GM23338 (cell line): ENCODE data around the gene EXOC6. TPM values are rescaled to one million over a fixed set of nuclear protein-coding genes. Genes with fewer than 3 reads are reported as not detected.

Source experiments
- ATAC-seq: fragments of 200-7000 bp; cut with Tn5 transposase; 3 replicates; pipeline ENCODE4 v1.9.1; 2020
- DNase-seq: peaks from one replicate; pipeline ENCODE4 v3.0.0-alpha.2; 2015; ENCODE audit warnings: low spot score
- H2AFZ ChIP-seq: fragments of 200-600 bp; sonication (generic); 2 replicates; pipeline ENCODE4 v1.8.0; 2016; ENCODE audit warnings: antibody characterized with exemption, mild to moderate bottlenecking, moderate library complexity
- H3F3A ChIP-seq: fragments of 200-600 bp; sonication (generic); replicated peaks from 2 replicates; pipeline ENCODE4 v1.8.0; 2017; ENCODE audit warnings: antibody characterized with exemption, mixed run types, low read depth
- H3K27ac ChIP-seq: fragments of 200-600 bp; sonication (generic); 2 replicates; pipeline ENCODE4 v1.6.1; 2016; ENCODE audit warnings: low read depth
- H3K27me3 ChIP-seq: fragments of 200-600 bp; sonication (generic); 2 replicates; pipeline ENCODE4 v1.8.0; 2016; ENCODE audit warnings: mild to moderate bottlenecking, mixed run types, moderate library complexity; ENCODE audit not compliant: insufficient read depth
- H3K36me3 ChIP-seq: fragments of 200-600 bp; sonication (generic); 2 replicates; pipeline ENCODE4 v1.8.0; 2016; ENCODE audit warnings: mild to moderate bottlenecking; ENCODE audit not compliant: insufficient read depth
- H3K4me1 ChIP-seq: fragments of 200-600 bp; sonication (generic); 2 replicates; pipeline ENCODE4 v1.8.0; 2016; ENCODE audit warnings: mild to moderate bottlenecking, moderate library complexity; ENCODE audit not compliant: insufficient read depth
- H3K4me2 ChIP-seq: fragments of 200-600 bp; sonication (generic); 2 replicates; pipeline ENCODE4 v1.7.1; 2017; ENCODE audit warnings: mixed run types
- H3K4me3 ChIP-seq: fragments of 200-600 bp; sonication (generic); 2 replicates; pipeline ENCODE4 v1.6.1; 2016; ENCODE audit warnings: mixed run types
- H3K79me2 ChIP-seq: fragments of 200-600 bp; sonication (generic); replicated peaks from 2 replicates; pipeline ENCODE4 v1.8.0; 2017; ENCODE audit warnings: mild to moderate bottlenecking; ENCODE audit not compliant: insufficient read depth
- H3K9me2 ChIP-seq: fragments of 200-600 bp; sonication (generic); 2 replicates; pipeline ENCODE4 v1.8.0; 2017; ENCODE audit not compliant: insufficient read depth
- H4K20me1 ChIP-seq: fragments of 200-600 bp; sonication (generic); replicated peaks from 2 replicates; pipeline ENCODE4 v1.8.0; 2017; ENCODE audit warnings: mild to moderate bottlenecking; ENCODE audit not compliant: insufficient read depth
- H3K27ac Mint-ChIP-seq: 2 replicates; pipeline ENCODE4 v1.8.0; 2020; ENCODE audit warnings: inconsistent platforms, mild to moderate bottlenecking, moderate library complexity, mixed read lengths
- H3K27me3 Mint-ChIP-seq: 3 replicates; pipeline ENCODE4 v1.8.0; 2022; ENCODE audit warnings: low read depth, mild to moderate bottlenecking, moderate library complexity, mixed read lengths, inconsistent platforms; ENCODE audit not compliant: insufficient read depth, poor library complexity
- H3K36me3 Mint-ChIP-seq: 3 replicates; pipeline ENCODE4 v1.8.0; 2021; ENCODE audit warnings: low read depth, mild to moderate bottlenecking, inconsistent platforms, moderate library complexity, mixed read lengths
- H3K4me1 Mint-ChIP-seq: 3 replicates; pipeline ENCODE4 v1.8.0; 2020; ENCODE audit warnings: mild to moderate bottlenecking, inconsistent platforms, mixed read lengths
- H3K4me3 Mint-ChIP-seq: 3 replicates; pipeline ENCODE4 v1.8.0; 2021; ENCODE audit warnings: moderate library complexity, mild to moderate bottlenecking, inconsistent platforms, mixed read lengths
- H3K9me3 Mint-ChIP-seq: 3 replicates; pipeline ENCODE4 v1.8.0; 2020; ENCODE audit warnings: moderate library complexity, mild to moderate bottlenecking, inconsistent platforms, mixed read lengths
- CREB1 ChIP-seq: fragments of 250-450 bp; sonication (Bioruptor Pico); IDR thresholded peaks from 2 replicates; pipeline ENCODE4 v1.5.0; 2020; ENCODE audit warnings: low read depth, mild to moderate bottlenecking, moderate library complexity
- EZH2 ChIP-seq: fragments of 200-600 bp; sonication (generic); IDR thresholded peaks from one replicate; pipeline ENCODE4 v1.8.0; 2017; ENCODE audit warnings: antibody characterized with exemption, mild to moderate bottlenecking, low read depth; ENCODE audit not compliant: unreplicated experiment
- EZH2phosphoT487 ChIP-seq: fragments of 200-600 bp; sonication (generic); IDR thresholded peaks from one replicate; pipeline ENCODE4 v1.8.1; 2018; ENCODE audit warnings: antibody characterized with exemption; ENCODE audit not compliant: unreplicated experiment
- JUNB ChIP-seq: IDR thresholded peaks from one replicate; pipeline ENCODE4 v1.6.1; 2016; ENCODE audit warnings: antibody characterized with exemption; ENCODE audit not compliant: unreplicated experiment
- NANOG ChIP-seq: IDR thresholded peaks from 2 replicates; pipeline ENCODE4 v1.6.1; 2016; ENCODE audit warnings: antibody characterized with exemption, borderline replicate concordance
- POLR2AphosphoS5 ChIP-seq: IDR thresholded peaks from 2 replicates; pipeline ENCODE4 v1.6.1; 2016; ENCODE audit warnings: antibody characterized with exemption, low read depth
- STAT1 ChIP-seq: IDR thresholded peaks from one replicate; pipeline ENCODE4 v1.6.1; 2016; ENCODE audit warnings: antibody characterized with exemption; ENCODE audit not compliant: unreplicated experiment
- ZNF114 ChIP-seq: fragments of 250-450 bp; sonication (Bioruptor Pico); IDR thresholded peaks from 2 replicates; pipeline ENCODE4 v1.5.0; 2020; ENCODE audit warnings: mild to moderate bottlenecking, moderate library complexity
- ZNF331 ChIP-seq: fragments of 250-450 bp; sonication (Bioruptor Pico); IDR thresholded peaks from 2 replicates; pipeline ENCODE4 v1.5.0; 2020; ENCODE audit warnings: low read depth, mild to moderate bottlenecking, moderate library complexity
- polyA plus RNA-seq: library from polyadenylated mRNA; unstranded; fragments of >200 nt; fragmentation: Nextera tagmentation; extraction: Ambion mirVana; gene quantifications from 2 replicates; pipeline ENCODE4 v1.2.1, GENCODE V29; 2016
- total RNA-seq: library from RNA; depleted of rRNA; stranded (reverse); fragments of >200 nt; shearing (Covaris generic); gene quantifications from 2 replicates; pipeline ENCODE4 v1.2.3, GENCODE V29; 2014
- TF ChIP-seq, protein P1 (sequence below): IDR thresholded peaks from 2 replicates; pipeline ENCODE4 v1.6.1; 2016; ENCODE audit warnings: antibody characterized with exemption
- TF ChIP-seq, protein P2 (sequence below): IDR thresholded peaks from one replicate; pipeline ENCODE4 v1.6.1; 2018; ENCODE audit warnings: antibody characterized with exemption; ENCODE audit not compliant: unreplicated experiment
- TF ChIP-seq, protein P3 (sequence below): fragments of 250-450 bp; sonication (Bioruptor Pico); IDR thresholded peaks from 2 replicates; pipeline ENCODE4 v1.5.0; 2020; ENCODE audit warnings: mild to moderate bottlenecking, moderate library complexity
- TF ChIP-seq, protein P4 (sequence below), 2 experiments: fragments of 200-600 bp in 1 of 2; sonication (generic) in 1 of 2; conservative IDR thresholded peaks; 2 replicates each; pipeline versions ENCODE4 v1.5.1 to v1.6.1; 2016 to 2017; ENCODE audit warnings: antibody characterized with exemption in 2 of 2, low read depth in 2 of 2, mild to moderate bottlenecking in 2 of 2, moderate library complexity in 1 of 2

The EXOC6 gene
- total and polyA plus RNA-seq, 2 experiments from 2014 or later = 5.0 to 6.0 TPM

DNA sequence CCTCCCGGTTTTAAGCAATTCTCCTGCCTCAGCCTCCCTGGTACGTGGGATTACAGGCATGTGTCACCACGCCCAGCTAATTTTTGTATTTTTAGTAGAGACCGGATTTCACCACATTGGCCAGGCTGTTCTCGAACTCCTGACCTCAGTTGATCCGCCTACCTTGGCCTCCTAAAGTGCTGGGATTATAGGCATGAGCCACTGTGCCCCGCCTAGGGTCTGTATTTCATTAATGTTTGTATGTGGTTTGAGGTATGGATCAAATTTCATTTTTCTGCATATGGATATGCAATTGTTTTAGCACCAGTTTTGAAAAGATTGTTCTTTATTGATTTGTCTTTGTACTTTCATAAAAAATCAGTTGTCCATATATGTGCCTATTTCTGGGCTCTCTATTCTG lies 251.3 kb downstream of the EXOC6 start:
- H3K79me2 ChIP-seq = no peaks in the 10 kb centered on the region
- H2AFZ ChIP-seq = no peak overlapping the region
- no peak overlapping the region for H3K4me3 ChIP-seq
- Mint-ChIP-seq H3K36me3 (peaks cover 3% of the 10 kb centered on the region; the same call in 2 of the 3 replicates), H3K9me3 (peaks cover 23% of the 10 kb centered on the region; the same call in 2 of the 3 replicates), H3K27ac (no peak overlapping the region), H3K4me1 (no peaks in the 10 kb centered on the region; the same call in 2 of the 3 replicates), H3K4me3 (no peak overlapping the region), H3K27me3 (peaks cover 3% of the 10 kb centered on the region)
- H3F3A ChIP-seq = no peaks in the 10 kb centered on the region
- ATAC-seq (no peak), DNase-seq (no peak)
- H3K27me3 ChIP-seq = no peaks in the 10 kb centered on the region
- TF ChIP-seq, protein P1, sequence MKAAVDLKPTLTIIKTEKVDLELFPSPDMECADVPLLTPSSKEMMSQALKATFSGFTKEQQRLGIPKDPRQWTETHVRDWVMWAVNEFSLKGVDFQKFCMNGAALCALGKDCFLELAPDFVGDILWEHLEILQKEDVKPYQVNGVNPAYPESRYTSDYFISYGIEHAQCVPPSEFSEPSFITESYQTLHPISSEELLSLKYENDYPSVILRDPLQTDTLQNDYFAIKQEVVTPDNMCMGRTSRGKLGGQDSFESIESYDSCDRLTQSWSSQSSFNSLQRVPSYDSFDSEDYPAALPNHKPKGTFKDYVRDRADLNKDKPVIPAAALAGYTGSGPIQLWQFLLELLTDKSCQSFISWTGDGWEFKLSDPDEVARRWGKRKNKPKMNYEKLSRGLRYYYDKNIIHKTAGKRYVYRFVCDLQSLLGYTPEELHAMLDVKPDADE = no peak
- TF ChIP-seq, protein P2, sequence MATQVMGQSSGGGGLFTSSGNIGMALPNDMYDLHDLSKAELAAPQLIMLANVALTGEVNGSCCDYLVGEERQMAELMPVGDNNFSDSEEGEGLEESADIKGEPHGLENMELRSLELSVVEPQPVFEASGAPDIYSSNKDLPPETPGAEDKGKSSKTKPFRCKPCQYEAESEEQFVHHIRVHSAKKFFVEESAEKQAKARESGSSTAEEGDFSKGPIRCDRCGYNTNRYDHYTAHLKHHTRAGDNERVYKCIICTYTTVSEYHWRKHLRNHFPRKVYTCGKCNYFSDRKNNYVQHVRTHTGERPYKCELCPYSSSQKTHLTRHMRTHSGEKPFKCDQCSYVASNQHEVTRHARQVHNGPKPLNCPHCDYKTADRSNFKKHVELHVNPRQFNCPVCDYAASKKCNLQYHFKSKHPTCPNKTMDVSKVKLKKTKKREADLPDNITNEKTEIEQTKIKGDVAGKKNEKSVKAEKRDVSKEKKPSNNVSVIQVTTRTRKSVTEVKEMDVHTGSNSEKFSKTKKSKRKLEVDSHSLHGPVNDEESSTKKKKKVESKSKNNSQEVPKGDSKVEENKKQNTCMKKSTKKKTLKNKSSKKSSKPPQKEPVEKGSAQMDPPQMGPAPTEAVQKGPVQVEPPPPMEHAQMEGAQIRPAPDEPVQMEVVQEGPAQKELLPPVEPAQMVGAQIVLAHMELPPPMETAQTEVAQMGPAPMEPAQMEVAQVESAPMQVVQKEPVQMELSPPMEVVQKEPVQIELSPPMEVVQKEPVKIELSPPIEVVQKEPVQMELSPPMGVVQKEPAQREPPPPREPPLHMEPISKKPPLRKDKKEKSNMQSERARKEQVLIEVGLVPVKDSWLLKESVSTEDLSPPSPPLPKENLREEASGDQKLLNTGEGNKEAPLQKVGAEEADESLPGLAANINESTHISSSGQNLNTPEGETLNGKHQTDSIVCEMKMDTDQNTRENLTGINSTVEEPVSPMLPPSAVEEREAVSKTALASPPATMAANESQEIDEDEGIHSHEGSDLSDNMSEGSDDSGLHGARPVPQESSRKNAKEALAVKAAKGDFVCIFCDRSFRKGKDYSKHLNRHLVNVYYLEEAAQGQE = no peak
- TF ChIP-seq ZNF331 (CRISPR knock-in tag) (no peak), POLR2AphosphoS5 (no peak), CREB1 (CRISPR knock-in tag) (no peak), ZNF114 (CRISPR knock-in tag) (no peak), NANOG (no peak), EZH2 (no peak), STAT1 (no peak), JUNB (no peak), EZH2phosphoT487 (no peak)
- TF ChIP-seq, protein P3, sequence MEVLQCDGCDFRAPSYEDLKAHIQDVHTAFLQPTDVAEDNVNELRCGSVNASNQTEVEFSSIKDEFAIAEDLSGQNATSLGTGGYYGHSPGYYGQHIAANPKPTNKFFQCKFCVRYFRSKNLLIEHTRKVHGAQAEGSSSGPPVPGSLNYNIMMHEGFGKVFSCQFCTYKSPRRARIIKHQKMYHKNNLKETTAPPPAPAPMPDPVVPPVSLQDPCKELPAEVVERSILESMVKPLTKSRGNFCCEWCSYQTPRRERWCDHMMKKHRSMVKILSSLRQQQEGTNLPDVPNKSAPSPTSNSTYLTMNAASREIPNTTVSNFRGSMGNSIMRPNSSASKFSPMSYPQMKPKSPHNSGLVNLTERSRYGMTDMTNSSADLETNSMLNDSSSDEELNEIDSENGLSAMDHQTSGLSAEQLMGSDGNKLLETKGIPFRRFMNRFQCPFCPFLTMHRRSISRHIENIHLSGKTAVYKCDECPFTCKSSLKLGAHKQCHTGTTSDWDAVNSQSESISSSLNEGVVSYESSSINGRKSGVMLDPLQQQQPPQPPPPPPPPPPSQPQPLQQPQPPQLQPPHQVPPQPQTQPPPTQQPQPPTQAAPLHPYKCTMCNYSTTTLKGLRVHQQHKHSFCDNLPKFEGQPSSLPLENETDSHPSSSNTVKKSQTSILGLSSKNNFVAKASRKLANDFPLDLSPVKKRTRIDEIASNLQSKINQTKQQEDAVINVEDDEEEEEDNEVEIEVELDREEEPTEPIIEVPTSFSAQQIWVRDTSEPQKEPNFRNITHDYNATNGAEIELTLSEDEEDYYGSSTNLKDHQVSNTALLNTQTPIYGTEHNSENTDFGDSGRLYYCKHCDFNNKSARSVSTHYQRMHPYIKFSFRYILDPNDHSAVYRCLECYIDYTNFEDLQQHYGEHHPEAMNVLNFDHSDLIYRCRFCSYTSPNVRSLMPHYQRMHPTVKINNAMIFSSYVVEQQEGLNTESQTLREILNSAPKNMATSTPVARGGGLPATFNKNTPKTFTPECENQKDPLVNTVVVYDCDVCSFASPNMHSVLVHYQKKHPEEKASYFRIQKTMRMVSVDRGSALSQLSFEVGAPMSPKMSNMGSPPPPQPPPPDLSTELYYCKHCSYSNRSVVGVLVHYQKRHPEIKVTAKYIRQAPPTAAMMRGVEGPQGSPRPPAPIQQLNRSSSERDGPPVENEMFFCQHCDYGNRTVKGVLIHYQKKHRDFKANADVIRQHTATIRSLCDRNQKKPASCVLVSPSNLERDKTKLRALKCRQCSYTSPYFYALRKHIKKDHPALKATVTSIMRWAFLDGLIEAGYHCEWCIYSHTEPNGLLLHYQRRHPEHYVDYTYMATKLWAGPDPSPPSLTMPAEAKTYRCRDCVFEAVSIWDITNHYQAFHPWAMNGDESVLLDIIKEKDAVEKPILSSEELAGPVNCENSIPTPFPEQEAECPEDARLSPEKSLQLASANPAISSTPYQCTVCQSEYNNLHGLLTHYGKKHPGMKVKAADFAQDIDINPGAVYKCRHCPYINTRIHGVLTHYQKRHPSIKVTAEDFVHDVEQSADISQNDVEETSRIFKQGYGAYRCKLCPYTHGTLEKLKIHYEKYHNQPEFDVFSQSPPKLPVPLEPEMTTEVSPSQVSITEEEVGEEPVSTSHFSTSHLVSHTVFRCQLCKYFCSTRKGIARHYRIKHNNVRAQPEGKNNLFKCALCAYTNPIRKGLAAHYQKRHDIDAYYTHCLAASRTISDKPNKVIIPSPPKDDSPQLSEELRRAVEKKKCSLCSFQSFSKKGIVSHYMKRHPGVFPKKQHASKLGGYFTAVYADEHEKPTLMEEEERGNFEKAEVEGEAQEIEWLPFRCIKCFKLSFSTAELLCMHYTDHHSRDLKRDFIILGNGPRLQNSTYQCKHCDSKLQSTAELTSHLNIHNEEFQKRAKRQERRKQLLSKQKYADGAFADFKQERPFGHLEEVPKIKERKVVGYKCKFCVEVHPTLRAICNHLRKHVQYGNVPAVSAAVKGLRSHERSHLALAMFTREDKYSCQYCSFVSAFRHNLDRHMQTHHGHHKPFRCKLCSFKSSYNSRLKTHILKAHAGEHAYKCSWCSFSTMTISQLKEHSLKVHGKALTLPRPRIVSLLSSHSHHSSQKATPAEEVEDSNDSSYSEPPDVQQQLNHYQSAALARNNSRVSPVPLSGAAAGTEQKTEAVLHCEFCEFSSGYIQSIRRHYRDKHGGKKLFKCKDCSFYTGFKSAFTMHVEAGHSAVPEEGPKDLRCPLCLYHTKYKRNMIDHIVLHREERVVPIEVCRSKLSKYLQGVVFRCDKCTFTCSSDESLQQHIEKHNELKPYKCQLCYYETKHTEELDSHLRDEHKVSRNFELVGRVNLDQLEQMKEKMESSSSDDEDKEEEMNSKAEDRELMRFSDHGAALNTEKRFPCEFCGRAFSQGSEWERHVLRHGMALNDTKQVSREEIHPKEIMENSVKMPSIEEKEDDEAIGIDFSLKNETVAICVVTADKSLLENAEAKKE (CRISPR knock-in tag) = no peak
- TF ChIP-seq, protein P4, sequence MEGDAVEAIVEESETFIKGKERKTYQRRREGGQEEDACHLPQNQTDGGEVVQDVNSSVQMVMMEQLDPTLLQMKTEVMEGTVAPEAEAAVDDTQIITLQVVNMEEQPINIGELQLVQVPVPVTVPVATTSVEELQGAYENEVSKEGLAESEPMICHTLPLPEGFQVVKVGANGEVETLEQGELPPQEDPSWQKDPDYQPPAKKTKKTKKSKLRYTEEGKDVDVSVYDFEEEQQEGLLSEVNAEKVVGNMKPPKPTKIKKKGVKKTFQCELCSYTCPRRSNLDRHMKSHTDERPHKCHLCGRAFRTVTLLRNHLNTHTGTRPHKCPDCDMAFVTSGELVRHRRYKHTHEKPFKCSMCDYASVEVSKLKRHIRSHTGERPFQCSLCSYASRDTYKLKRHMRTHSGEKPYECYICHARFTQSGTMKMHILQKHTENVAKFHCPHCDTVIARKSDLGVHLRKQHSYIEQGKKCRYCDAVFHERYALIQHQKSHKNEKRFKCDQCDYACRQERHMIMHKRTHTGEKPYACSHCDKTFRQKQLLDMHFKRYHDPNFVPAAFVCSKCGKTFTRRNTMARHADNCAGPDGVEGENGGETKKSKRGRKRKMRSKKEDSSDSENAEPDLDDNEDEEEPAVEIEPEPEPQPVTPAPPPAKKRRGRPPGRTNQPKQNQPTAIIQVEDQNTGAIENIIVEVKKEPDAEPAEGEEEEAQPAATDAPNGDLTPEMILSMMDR (conservative IDR thresholded peaks at IDR 0.05; ENCODE audit: low read depth in 2 of 2) = no peak
- no peaks in the 10 kb centered on the region for H3K4me1 ChIP-seq
- no peaks in the 10 kb centered on the region for H3K36me3 ChIP-seq
- H3K27ac ChIP-seq = no peak overlapping the region
- H3K4me2 ChIP-seq = no peak overlapping the region
- H3K9me2 ChIP-seq = no peaks in the 10 kb centered on the region
- no peaks in the 10 kb centered on the region for H4K20me1 ChIP-seq
